HepG2 (cell line): ENCODE data around the gene RASA1. TPM values are rescaled to one million over a fixed set of nuclear protein-coding genes. Genes with fewer than 3 reads are reported as not detected.

Experiments
- CHD4 ChIP-seq: fragments of 200-600 bp; sonication (generic); IDR thresholded peaks from 2 replicates; pipeline ENCODE4 v1.7.0; 2017; ENCODE audit warnings: mild to moderate bottlenecking, low read length, borderline replicate concordance
- HINFP ChIP-seq: sonication (generic); formaldehyde crosslinking; IDR thresholded peaks from 2 replicates; pipeline ENCODE4 v1.4.0; 2020; ENCODE audit warnings: low read depth, mild to moderate bottlenecking, missing genetic modification reagents
- HNRNPH1 ChIP-seq: fragments of 200-400 bp; formaldehyde crosslinking; optimal IDR thresholded peaks from 2 replicates; pipeline ENCODE3; 2017; ENCODE audit warnings: mild to moderate bottlenecking, low read depth, low read length
- MIER3 ChIP-seq: IDR thresholded peaks from 2 replicates; pipeline ENCODE4 v1.6.1; 2016; ENCODE audit warnings: missing compliant biosample characterization, borderline replicate concordance
- NFE2 ChIP-seq: sonication (generic); formaldehyde crosslinking; IDR thresholded peaks from 2 replicates; pipeline ENCODE4 v1.4.0; 2020; ENCODE audit warnings: missing genetic modification reagents
- PHF5A ChIP-seq: IDR thresholded peaks from one replicate; pipeline ENCODE4 v1.6.1; 2018; ENCODE audit warnings: low read depth, missing genetic modification reagents; ENCODE audit not compliant: unreplicated experiment
- TARDBP ChIP-seq: sonication (generic); formaldehyde crosslinking; IDR thresholded peaks from 2 replicates; pipeline ENCODE4 v1.8.0; 2022; ENCODE audit warnings: mild to moderate bottlenecking, missing genetic modification reagents
- ZBTB10 ChIP-seq: sonication (generic); formaldehyde crosslinking; IDR thresholded peaks from 2 replicates; pipeline ENCODE4 v1.4.0; 2020; ENCODE audit warnings: missing genetic modification reagents, borderline replicate concordance
- ZHX2 ChIP-seq, 2 experiments: sonication (generic) in 1 of 2; formaldehyde crosslinking in 1 of 2; IDR thresholded peaks; 2 replicates each; pipeline versions ENCODE4 v1.6.1 to v1.9.0; 2014 to 2022; ENCODE audit warnings: antibody characterized with exemption in 1 of 2, borderline replicate concordance in 1 of 2, inconsistent platforms in 1 of 2, low read depth in 1 of 2, missing genetic modification reagents in 1 of 2
- ZNF646 ChIP-seq: sonication (generic); formaldehyde crosslinking; IDR thresholded peaks from 2 replicates; pipeline ENCODE4 v1.9.0; 2021; ENCODE audit warnings: mild to moderate bottlenecking, missing genetic modification reagents
- ZNF740 ChIP-seq: sonication (generic); formaldehyde crosslinking; IDR thresholded peaks from 2 replicates; pipeline ENCODE4 v1.4.0; 2020; ENCODE audit warnings: missing genetic modification reagents
- polyA plus RNA-seq, 8 experiments: library from polyadenylated mRNA; depleted of rRNA in 3 of 8; stranded (reverse) in 7 of 8; unstranded in 1 of 8; fragments of >200 nt; fragmentation: Illumina TruSeq in 4 of 8; extraction: Trizol in 4 of 8; gene quantifications; 2 replicates each; pipeline versions ENCODE4 v1.2.1 to v1.2.3, GENCODE V29; 2011 to 2016; ENCODE audit warnings: low read depth in 4 of 8, missing spikeins in 1 of 8, mixed read lengths in 1 of 8; ENCODE audit not compliant: insufficient read depth in 1 of 8
- total RNA-seq, 5 experiments: library from RNA; depleted of rRNA; stranded (reverse); fragments of >200 nt; fragmentation: Illumina TruSeq; extraction: Trizol; gene quantifications; 2 replicates each; pipeline ENCODE4 v1.2.3, GENCODE V29; 2016; ENCODE audit warnings: low read depth in 1 of 5

The RASA1 gene
- total and polyA plus RNA-seq, 2 of the 13 experiments (the other 11 are each of a cell fraction or from before 2014, with no cell fraction given): 19.5 to 20.5 TPM

- TF ChIP-seq ZHX2 (IDR thresholded peaks at IDR 0.05; ENCODE audit: low read depth) (no peak), ZHX2 (CRISPR knock-in tag; IDR thresholded peaks at IDR 0.05; ENCODE audit: borderline replicate concordance) (no peak), HINFP (CRISPR knock-in tag) (0 out of 2 replicates have a peak, but pooled peaks have one; percentile 39), CHD4 (no peak), ZNF740 (CRISPR knock-in tag) (no peak; the same call in 1 of the 2 replicates), PHF5A (CRISPR knock-in tag) (no peak), ZBTB10 (no peak), ZNF646 (CRISPR knock-in tag) (no peak), TARDBP (no peak), MIER3 (CRISPR knock-in tag) (no peak), NFE2 (no peak), HNRNPH1 (no peak)
Observed at GRCh38 chr5:87267574-87268125, at the start of gene RASA1 (continued).
